ENCODE data around the gene RSRC1.

The RSRC1 gene

DNA sequence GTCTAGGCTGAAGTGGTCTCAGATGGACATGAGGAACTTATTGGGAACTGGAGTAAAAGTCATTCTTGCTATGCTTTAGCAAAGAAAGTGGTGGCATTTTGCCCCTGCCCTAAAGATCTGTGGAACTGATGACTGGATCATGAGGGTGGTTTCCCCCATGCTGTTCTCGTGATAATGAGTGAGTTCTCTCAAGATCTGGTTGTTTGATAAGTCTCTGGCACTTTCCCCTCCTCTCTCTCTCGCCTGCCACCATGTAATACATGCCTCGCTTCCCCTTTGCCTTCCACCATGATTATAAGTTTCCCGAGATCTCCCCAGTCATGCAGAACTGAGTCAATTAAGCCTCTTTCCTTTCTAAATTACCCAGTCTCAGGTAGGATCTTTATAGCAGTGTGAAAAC lies 449.6 kb downstream of the RSRC1 start:
- TF ChIP-seq, protein P1, sequence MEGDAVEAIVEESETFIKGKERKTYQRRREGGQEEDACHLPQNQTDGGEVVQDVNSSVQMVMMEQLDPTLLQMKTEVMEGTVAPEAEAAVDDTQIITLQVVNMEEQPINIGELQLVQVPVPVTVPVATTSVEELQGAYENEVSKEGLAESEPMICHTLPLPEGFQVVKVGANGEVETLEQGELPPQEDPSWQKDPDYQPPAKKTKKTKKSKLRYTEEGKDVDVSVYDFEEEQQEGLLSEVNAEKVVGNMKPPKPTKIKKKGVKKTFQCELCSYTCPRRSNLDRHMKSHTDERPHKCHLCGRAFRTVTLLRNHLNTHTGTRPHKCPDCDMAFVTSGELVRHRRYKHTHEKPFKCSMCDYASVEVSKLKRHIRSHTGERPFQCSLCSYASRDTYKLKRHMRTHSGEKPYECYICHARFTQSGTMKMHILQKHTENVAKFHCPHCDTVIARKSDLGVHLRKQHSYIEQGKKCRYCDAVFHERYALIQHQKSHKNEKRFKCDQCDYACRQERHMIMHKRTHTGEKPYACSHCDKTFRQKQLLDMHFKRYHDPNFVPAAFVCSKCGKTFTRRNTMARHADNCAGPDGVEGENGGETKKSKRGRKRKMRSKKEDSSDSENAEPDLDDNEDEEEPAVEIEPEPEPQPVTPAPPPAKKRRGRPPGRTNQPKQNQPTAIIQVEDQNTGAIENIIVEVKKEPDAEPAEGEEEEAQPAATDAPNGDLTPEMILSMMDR (IDR thresholded peaks at IDR 0.05), result no peak
- no peak overlapping the region for H3K4me3 ChIP-seq
- no peaks in the 10 kb centered on the region for H3K9me3 ChIP-seq
- DNase-seq, result no peak
- H3K27me3 ChIP-seq, result no peaks in the 10 kb centered on the region
- no peaks in the 10 kb centered on the region for H3K4me1 ChIP-seq
- intact Hi-C loops (cut with DNase I; ENCODE audit: low total_unique reads), result no loop called here
- H3K36me3 ChIP-seq, result no peaks in the 10 kb centered on the region
- no peak overlapping the region for H3K27ac ChIP-seq

GRCh38 chr3:158560979-158561378 lies 451.1 kb downstream of the RSRC1 start:
- no peaks in the 10 kb centered on the region for H3K27me3 ChIP-seq
- intact Hi-C loops (cut with DNase I; ENCODE audit: low total_unique reads), result no loop called here
- TF ChIP-seq, protein P1 (IDR thresholded peaks at IDR 0.05), result no peak

GRCh38 chr3:158562674-158563073 lies 452.8 kb downstream of the RSRC1 start:
- intact Hi-C loops (cut with DNase I; ENCODE audit: low total_unique reads), result no loop called here
- no peaks in the 10 kb centered on the region for H3K27me3 ChIP-seq
- no peak overlapping the region for H3K27ac ChIP-seq
- H3K9me3 ChIP-seq, result no peaks in the 10 kb centered on the region
- no peak for DNase-seq
- H3K4me3 ChIP-seq, result no peak overlapping the region
- H3K4me1 ChIP-seq, result no peaks in the 10 kb centered on the region
- no peaks in the 10 kb centered on the region for H3K36me3 ChIP-seq
- TF ChIP-seq, protein P1 (IDR thresholded peaks at IDR 0.05), result no peak

More at GRCh38 chr3:158560979-158561378, 451.1 kb downstream of the RSRC1 start:
- DNase-seq, result no peak
- Histone ChIP-seq H3K4me1 (no peaks in the 10 kb centered on the region), H3K9me3 (no peaks in the 10 kb centered on the region), H3K36me3 (no peaks in the 10 kb centered on the region), H3K27ac (no peak overlapping the region), H3K4me3 (no peak overlapping the region)

DNA sequence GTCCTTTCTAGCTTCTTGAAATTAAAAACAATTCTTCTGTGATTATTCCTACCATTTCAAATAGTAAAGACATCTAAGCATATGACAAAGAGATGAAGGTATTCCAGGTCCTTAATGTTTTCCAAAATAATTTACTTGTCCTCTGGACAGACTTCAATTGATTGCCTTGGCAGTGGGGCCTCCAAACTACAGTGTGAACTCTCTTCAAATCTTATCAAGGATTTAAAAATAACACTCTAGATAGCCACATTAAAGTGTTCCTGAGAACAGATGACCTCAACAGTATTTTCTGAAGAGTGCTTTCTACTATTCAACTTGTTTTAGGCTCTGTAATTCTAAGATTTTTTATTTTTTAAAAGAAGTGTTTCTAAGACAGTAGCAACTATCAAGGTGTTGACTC lies 453.2 kb downstream of the RSRC1 start:
- no peaks in the 10 kb centered on the region for H3K36me3 ChIP-seq
- intact Hi-C loops (cut with DNase I; ENCODE audit: low total_unique reads), result no loop called here
- H3K4me1 ChIP-seq, result no peaks in the 10 kb centered on the region
- TF ChIP-seq, protein P1 (IDR thresholded peaks at IDR 0.05), result no peak
- H3K4me3 ChIP-seq, result no peak overlapping the region
- H3K9me3 ChIP-seq, result no peaks in the 10 kb centered on the region
- H3K27me3 ChIP-seq, result no peaks in the 10 kb centered on the region
- no peak for DNase-seq
- no peak overlapping the region for H3K27ac ChIP-seq

GRCh38 chr3:158565076-158565475 lies 455.2 kb downstream of the RSRC1 start:
- DNase-seq, result no peak
- no peaks in the 10 kb centered on the region for H3K4me1 ChIP-seq
- H3K36me3 ChIP-seq, result no peaks in the 10 kb centered on the region
- intact Hi-C loops (cut with DNase I; ENCODE audit: low total_unique reads), result no loop called here
- no peak overlapping the region for H3K4me3 ChIP-seq
- H3K27me3 ChIP-seq, result no peaks in the 10 kb centered on the region
- no peak overlapping the region for H3K27ac ChIP-seq
- TF ChIP-seq, protein P1 (IDR thresholded peaks at IDR 0.05), result no peak
- no peaks in the 10 kb centered on the region for H3K9me3 ChIP-seq

- Histone ChIP-seq H3K27ac (no peak overlapping the region), H3K27me3 (no peaks in the 10 kb centered on the region), H3K4me3 (no peak overlapping the region), H3K9me3 (no peaks in the 10 kb centered on the region), H3K36me3 (no peaks in the 10 kb centered on the region), H3K4me1 (peaks cover 0 to 15% (median 5%) of the 10 kb centered on the region in 4 donors)
- intact Hi-C loops (cut with DNase I; ENCODE audit: low total_unique reads), result no loop called here
- DNase-seq, result no peak
- TF ChIP-seq, protein P1 (IDR thresholded peaks at IDR 0.05), result no peak
Measured at GRCh38 chr3:158568784-158569183, 458.9 kb downstream of the RSRC1 start.
